Measurements from ENCODE around the gene AMBP.

Gene AMBP

DNA sequence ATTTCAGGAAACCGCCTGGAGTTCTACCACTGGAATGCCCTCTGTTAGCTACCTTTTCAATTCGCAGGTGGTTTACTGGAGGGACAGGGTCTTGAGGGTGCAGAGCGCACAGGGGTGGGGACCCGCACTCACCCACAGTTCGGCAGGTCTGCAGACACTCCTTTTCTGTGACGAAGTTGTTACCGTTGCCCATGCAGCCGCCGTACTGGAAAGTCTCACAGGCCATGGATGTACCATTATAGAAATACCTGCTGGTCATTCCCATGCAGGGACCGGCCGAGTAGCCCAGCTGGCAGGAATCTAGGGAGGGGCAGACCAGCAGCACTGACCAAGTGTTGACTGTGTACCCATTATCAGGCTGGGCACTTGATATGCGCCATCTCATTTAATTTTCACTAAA, 16.8 kb downstream of the AMBP start:
- TF ChIP-seq, protein P1, sequence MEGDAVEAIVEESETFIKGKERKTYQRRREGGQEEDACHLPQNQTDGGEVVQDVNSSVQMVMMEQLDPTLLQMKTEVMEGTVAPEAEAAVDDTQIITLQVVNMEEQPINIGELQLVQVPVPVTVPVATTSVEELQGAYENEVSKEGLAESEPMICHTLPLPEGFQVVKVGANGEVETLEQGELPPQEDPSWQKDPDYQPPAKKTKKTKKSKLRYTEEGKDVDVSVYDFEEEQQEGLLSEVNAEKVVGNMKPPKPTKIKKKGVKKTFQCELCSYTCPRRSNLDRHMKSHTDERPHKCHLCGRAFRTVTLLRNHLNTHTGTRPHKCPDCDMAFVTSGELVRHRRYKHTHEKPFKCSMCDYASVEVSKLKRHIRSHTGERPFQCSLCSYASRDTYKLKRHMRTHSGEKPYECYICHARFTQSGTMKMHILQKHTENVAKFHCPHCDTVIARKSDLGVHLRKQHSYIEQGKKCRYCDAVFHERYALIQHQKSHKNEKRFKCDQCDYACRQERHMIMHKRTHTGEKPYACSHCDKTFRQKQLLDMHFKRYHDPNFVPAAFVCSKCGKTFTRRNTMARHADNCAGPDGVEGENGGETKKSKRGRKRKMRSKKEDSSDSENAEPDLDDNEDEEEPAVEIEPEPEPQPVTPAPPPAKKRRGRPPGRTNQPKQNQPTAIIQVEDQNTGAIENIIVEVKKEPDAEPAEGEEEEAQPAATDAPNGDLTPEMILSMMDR (conservative IDR thresholded peaks at IDR 0.05; ENCODE audit: low read depth, low read length) = no peak
- no peak overlapping the region for H3K4me3 ChIP-seq (ENCODE audit: low read depth, low read length)
- DNase-seq (ENCODE audit: low read depth) = no peak

DNA sequence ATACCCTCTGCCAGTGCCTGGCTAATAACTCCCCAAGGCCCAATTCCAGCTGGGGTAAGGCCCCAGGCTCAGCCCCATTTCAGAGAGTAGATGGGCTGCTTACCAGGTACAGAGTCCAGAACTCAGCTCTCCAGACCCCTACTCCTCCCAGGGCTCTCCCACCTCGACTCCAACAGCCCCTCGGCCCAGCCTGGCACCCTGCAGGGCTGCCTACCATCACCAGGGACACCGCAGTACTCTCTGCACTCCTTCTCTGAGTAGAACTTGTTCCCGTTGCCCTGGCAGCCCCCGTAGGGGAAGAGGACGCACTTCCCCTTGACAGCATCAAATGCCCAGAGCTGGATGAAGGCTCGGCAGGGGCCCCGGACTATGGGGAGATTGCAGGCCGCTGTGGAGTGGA, 17.4 kb downstream of the AMBP start:
- no peak for DNase-seq (ENCODE audit: low read depth)
- no peak overlapping the region for H3K4me3 ChIP-seq (ENCODE audit: low read depth, low read length)
- TF ChIP-seq, protein P1 (conservative IDR thresholded peaks at IDR 0.05; ENCODE audit: low read depth, low read length) = no peak

DNA sequence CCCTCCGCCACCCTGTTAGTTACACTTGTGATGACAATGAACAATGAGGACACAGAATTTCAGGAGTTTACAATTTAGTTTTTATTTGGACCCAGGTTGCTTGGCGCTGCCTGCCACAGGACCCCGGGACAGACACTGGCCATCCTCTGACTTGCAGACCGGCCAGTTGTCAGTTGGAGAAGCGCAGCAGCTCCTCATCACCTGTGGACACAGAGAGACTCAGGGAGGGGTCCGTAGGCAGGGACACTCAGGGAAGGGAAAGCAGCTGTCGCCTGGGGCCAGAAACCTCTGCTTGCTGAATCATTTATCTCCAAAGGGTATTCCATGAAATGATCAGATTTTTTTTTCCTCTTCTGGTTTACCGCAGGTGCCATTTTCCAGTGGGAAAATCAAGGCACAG, 18.0 kb downstream of the AMBP start:
- TF ChIP-seq, protein P1 (conservative IDR thresholded peaks at IDR 0.05; ENCODE audit: low read depth, low read length) = no peak
- DNase-seq (ENCODE audit: low read depth) = no peak
- H3K4me3 ChIP-seq (ENCODE audit: low read depth, low read length) = no peak overlapping the region

DNA sequence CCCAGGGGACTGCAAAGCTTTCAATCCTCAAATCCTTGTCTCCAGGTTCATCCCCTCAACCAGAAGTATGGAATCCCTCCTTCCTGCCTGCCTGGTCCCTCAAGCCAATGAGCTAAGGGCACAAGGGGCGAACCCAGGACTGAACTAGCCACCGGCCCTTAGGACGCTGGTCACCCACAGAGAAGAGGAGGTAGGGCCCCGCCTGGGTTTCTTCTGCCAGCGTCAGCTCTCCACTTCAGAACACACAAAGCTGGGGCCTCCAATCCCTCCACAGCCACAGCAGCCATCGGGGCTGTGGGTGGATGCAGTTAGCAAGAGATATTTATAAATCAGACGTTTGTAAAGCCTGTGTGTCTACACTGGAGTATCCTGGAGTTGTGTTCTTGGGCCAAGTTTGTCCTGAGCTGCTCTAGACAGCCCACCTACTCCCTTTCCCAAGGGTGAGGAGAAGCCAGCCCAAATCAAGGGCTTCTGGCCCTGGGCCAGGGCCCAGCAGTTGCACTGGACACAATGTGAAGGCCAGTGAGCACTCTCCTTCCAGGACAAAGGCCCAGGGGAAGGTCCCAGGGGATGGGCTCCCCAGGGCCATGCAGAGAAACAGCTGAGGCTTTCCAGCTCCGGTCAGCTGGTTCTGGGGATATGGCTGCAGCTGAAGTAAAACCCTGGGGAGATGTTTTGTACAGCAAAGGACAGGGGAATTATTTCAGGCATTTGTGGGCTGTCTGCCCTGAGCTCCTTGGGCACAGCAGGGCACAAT, 18.9 kb downstream of the AMBP start:
- TF ChIP-seq, protein P1 (conservative IDR thresholded peaks at IDR 0.05; ENCODE audit: low read depth, low read length) = no peak
- H3K4me3 ChIP-seq (ENCODE audit: low read depth, low read length) = no peak overlapping the region
- DNase-seq (ENCODE audit: low read depth) = peak; percentile 24

DNA sequence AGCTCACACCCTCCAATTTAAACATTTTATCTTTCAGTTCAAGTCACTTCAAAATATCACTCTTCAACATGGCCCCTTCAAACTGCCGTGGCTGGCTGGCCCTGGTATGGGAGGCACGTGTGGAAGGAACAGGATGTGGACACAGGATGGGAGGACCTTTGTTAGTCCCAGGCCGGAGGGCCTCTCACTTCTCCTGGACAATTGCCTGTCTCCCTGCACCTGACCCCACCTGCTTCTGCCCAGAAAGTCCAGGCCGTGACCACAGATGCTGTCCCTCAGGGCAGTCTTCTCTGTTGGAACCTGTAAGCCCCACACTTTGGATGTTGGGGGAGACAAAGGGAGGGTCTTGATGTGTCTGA, 19.4 kb downstream of the AMBP start:
- TF ChIP-seq, protein P1 (conservative IDR thresholded peaks at IDR 0.05; ENCODE audit: low read depth, low read length) = no peak
- no peak for DNase-seq (ENCODE audit: low read depth)
- no peak overlapping the region for H3K4me3 ChIP-seq (ENCODE audit: low read depth, low read length)

DNA sequence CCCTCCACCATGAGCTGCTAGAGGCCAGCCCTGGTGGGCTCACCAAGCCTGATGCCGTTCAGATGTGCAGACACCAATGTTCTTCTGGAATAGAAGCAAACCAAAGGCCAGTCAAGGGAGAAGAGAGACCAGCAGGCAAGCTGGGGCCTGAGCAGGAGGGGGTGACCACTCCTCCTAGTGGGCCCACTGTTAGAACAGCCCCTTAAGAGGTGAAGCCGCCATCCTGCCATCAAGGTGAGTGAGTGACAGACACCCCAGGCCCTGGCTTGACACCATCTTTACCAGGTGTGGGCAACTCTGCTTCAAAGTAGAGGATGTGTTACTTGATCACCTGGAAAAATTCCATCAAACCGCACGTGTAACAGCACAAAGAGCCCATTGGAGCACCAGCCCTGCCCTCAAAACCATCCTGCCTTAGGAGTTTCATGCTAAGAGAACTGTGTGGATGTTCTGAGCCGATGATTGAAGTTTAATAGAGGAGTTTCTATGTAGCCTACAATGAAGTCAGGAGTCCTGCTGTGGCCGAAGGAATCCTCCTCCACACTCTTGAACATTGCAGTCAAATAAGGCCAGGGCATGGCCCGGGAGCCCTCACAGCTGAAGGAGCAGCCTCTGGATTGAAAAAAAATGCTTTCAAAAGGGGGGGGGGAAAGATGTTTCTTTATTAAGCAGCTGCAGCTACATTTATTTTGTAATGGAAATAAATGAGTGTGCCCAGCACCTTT, 20.8 kb downstream of the AMBP start:
- no peak overlapping the region for H3K4me3 ChIP-seq (ENCODE audit: low read depth, low read length)
- TF ChIP-seq, protein P1 (conservative IDR thresholded peaks at IDR 0.05; ENCODE audit: low read depth, low read length) = no peak
- DNase-seq (ENCODE audit: low read depth) = no peak

DNA sequence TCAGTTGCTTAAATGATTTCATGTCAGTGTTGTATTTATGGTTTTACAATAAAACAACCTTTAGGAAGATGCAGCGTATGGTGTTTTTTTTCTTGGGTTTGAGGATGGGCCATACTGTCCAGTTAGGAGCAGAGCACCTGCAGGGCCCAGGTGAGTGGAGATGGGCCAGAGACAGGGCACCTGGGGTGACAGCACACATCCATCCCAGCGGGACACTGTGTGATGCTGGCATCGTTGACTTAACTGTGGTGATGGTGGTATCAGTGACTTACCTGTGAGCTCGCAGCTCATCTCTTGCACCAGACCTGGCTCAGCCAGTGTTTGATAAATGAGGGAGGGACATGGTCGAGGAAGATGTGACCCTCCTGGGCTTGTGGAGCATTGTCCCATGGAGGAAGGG, 21.6 kb downstream of the AMBP start:
- no peak overlapping the region for H3K4me3 ChIP-seq (ENCODE audit: low read depth, low read length)
- TF ChIP-seq, protein P1 (conservative IDR thresholded peaks at IDR 0.05; ENCODE audit: low read depth, low read length) = no peak
- no peak for DNase-seq (ENCODE audit: low read depth)
